ENCODE measurements around the gene TRIM62.

DNA sequence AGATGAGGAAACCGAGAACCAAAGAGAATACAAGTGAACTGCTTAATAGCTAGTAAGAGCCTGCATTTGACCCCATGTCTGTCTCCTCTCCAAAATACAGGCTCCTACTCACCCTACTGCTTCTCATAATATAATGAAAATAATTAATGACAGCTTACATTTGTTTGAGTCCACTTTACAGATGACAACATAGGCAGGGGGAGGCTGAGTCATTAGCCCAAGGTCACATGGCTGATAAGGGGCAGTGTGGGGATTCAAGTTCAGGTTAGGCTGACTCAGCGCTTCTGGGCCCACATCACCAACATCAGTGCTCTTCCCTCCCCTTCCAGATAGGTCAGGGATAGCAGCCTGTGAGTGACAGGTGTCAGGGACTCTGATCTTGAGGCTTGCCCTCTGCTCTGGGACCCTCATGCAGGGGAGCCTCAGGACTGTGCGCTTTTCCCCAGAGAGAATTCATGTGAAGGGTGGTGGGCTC, 84.7 kb downstream of the TRIM62 start:
- no peak for TF ChIP-seq CTCF (IDR thresholded peaks at IDR 0.05; ENCODE audit: low read depth, low read length, missing input control)
- no peak for TF ChIP-seq SP1 (IDR thresholded peaks at IDR 0.05)
- no peak for TF ChIP-seq RAD21 (IDR thresholded peaks at IDR 0.05)
- TF ChIP-seq YY1 (IDR thresholded peaks at IDR 0.05): no peak
- TF ChIP-seq MAX (IDR thresholded peaks at IDR 0.05): no peak
- no peak for TF ChIP-seq JUND (IDR thresholded peaks at IDR 0.05)
- TF ChIP-seq, protein P1, sequence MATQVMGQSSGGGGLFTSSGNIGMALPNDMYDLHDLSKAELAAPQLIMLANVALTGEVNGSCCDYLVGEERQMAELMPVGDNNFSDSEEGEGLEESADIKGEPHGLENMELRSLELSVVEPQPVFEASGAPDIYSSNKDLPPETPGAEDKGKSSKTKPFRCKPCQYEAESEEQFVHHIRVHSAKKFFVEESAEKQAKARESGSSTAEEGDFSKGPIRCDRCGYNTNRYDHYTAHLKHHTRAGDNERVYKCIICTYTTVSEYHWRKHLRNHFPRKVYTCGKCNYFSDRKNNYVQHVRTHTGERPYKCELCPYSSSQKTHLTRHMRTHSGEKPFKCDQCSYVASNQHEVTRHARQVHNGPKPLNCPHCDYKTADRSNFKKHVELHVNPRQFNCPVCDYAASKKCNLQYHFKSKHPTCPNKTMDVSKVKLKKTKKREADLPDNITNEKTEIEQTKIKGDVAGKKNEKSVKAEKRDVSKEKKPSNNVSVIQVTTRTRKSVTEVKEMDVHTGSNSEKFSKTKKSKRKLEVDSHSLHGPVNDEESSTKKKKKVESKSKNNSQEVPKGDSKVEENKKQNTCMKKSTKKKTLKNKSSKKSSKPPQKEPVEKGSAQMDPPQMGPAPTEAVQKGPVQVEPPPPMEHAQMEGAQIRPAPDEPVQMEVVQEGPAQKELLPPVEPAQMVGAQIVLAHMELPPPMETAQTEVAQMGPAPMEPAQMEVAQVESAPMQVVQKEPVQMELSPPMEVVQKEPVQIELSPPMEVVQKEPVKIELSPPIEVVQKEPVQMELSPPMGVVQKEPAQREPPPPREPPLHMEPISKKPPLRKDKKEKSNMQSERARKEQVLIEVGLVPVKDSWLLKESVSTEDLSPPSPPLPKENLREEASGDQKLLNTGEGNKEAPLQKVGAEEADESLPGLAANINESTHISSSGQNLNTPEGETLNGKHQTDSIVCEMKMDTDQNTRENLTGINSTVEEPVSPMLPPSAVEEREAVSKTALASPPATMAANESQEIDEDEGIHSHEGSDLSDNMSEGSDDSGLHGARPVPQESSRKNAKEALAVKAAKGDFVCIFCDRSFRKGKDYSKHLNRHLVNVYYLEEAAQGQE (IDR thresholded peaks at IDR 0.05): no peak
- TF ChIP-seq EGR1 (IDR thresholded peaks at IDR 0.05; ENCODE audit: low read depth in 2 of 2): no peak
- no peak for TF ChIP-seq ATF3 (IDR thresholded peaks at IDR 0.05)
- no peak for TF ChIP-seq GABPA (IDR thresholded peaks at IDR 0.05 in 1 of 2, conservative IDR thresholded peaks at IDR 0.05 in 1 of 2)
- no peak for TF ChIP-seq ZBTB33 (IDR thresholded peaks at IDR 0.05)
- no peak for TF ChIP-seq RXRA (IDR thresholded peaks at IDR 0.05)
- TF ChIP-seq HNF4A (conservative IDR thresholded peaks at IDR 0.05): no peak
